ENCODE measurements around the gene TMEM120A. TPM values are rescaled to one million over a fixed set of nuclear protein-coding genes. Genes with fewer than 3 reads are reported as not detected.

The TMEM120A gene
- total RNA-seq, 4 donors from 2014 or later, result 21.3 to 56.7 (median 38.2) TPM

DNA sequence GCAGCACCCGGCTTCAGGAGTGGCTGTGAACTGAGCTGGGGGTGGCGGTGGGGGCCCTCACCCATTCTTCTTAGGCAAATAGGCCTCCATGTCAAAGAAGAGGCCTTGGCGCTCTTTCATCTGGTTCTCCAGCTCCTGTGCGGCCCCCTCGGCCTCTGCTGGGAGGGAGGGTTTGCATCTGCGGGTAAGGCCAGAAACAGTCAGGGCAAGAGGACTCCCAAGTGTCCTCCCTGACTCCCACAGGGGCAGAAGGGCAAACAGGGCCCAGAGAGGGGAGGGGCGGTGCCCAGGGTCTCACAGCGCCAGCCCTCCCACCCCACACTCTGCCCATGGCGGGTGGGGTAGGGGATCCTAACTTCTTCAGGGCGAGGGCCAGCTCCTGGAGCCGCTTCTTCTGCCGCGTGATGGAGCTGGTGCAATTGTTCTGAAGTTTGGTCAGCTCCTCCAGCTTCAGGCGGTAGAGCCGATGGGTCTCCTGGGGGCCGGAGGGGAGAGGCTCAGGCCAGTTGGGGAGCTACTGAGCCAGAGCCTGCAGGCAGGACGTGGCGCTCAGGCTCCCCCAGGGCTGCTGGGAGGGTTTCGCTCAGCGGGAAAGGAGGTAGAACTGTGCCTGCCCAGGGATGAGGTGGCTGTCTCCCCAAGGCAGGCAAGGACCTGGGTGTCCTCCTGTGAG lies 2.2 kb downstream of the TMEM120A start:
- intact Hi-C loops (cut with DNase I; ENCODE audit: low total_unique reads), result loop anchor here (2.0 kb wide), 1 partner anchor 23 kb away; no protein-coding TSS in a partner anchor

DNA sequence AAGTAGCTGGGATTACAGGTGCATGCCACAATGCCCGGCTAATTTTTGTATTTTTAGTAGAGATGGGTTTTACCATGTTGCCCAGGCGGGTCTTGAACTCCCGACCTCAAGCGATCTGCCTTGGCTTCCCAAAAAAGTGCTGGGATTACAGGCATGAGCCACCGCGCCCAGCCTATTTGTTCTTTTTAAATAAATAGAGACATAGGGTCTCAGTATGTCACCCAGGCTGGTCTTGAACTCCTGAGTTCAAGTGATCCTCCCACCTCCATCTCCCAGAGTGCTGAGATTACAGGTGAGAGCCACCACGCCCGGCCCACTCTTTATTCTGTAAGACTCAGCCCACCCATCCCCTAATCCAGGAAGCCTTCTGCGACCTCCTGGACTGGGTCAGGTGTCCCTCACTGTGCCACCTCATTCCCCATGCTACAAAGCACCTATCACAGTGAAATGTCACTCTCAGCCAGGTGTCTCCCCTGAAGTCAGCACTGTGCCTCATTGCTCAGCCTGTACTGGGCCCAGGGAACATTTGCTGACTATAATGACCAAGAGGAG lies 2.8 kb downstream of the TMEM120A start:
- no peak for TF ChIP-seq POLR2A (IDR thresholded peaks at IDR 0.05)
- TF ChIP-seq, protein P1, sequence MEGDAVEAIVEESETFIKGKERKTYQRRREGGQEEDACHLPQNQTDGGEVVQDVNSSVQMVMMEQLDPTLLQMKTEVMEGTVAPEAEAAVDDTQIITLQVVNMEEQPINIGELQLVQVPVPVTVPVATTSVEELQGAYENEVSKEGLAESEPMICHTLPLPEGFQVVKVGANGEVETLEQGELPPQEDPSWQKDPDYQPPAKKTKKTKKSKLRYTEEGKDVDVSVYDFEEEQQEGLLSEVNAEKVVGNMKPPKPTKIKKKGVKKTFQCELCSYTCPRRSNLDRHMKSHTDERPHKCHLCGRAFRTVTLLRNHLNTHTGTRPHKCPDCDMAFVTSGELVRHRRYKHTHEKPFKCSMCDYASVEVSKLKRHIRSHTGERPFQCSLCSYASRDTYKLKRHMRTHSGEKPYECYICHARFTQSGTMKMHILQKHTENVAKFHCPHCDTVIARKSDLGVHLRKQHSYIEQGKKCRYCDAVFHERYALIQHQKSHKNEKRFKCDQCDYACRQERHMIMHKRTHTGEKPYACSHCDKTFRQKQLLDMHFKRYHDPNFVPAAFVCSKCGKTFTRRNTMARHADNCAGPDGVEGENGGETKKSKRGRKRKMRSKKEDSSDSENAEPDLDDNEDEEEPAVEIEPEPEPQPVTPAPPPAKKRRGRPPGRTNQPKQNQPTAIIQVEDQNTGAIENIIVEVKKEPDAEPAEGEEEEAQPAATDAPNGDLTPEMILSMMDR (IDR thresholded peaks at IDR 0.05 in 4 of 5, conservative IDR thresholded peaks at IDR 0.05 in 1 of 5), result no peak
- Histone ChIP-seq H3K27ac (peak overlapping the region; percentile 94 to 99 (median 98)), H3K9me3 (no peaks in the 10 kb centered on the region), H3K4me1 (peaks cover 37 to 50% of the 10 kb centered on the region in 2 donors), H3K27me3 (no peaks in the 10 kb centered on the region), H3K36me3 (peaks cover 0 to 12% of the 10 kb centered on the region in 2 donors), H3K4me3 (no peak overlapping the region)
- intact Hi-C loops (cut with DNase I; ENCODE audit: low total_unique reads) (loop anchor here (2.0 kb wide), 1 partner anchor 23 kb away; no protein-coding TSS in a partner anchor), in situ Hi-C loops (cut with MboI; ENCODE audit: low sequenced_read_pairs in 4 of 4) (loop anchor here in 1 of 4 donors (10.0 kb wide), 1 partner anchor 77 kb away; the partner anchor contains the start of gene POR)
- ATAC-seq (no peak), DNase-seq (no peak)

More for the DNA sequence above, 2.2 kb downstream of the TMEM120A start:
- Histone ChIP-seq H3K27ac (peak overlapping the region; percentile 94 to 99 (median 98)), H3K4me1 (peaks cover 37 to 50% of the 10 kb centered on the region in 2 donors), H3K36me3 (peaks cover 0 to 6% of the 10 kb centered on the region in 2 donors), H3K9me3 (no peaks in the 10 kb centered on the region), H3K27me3 (no peaks in the 10 kb centered on the region), H3K4me3 (no peak overlapping the region)
- TF ChIP-seq, protein P1 (IDR thresholded peaks at IDR 0.05 in 4 of 5, conservative IDR thresholded peaks at IDR 0.05 in 1 of 5), result no peak
- TF ChIP-seq POLR2A (IDR thresholded peaks at IDR 0.05), result no peak
- DNase-seq (peak in 1 of 2 donors; percentile 48), ATAC-seq (no peak)
- in situ Hi-C loops (cut with MboI; ENCODE audit: low sequenced_read_pairs in 4 of 4), result loop anchor here in 1 of 4 donors (10.0 kb wide), 1 partner anchor 77 kb away; the partner anchor contains the start of gene POR

DNA sequence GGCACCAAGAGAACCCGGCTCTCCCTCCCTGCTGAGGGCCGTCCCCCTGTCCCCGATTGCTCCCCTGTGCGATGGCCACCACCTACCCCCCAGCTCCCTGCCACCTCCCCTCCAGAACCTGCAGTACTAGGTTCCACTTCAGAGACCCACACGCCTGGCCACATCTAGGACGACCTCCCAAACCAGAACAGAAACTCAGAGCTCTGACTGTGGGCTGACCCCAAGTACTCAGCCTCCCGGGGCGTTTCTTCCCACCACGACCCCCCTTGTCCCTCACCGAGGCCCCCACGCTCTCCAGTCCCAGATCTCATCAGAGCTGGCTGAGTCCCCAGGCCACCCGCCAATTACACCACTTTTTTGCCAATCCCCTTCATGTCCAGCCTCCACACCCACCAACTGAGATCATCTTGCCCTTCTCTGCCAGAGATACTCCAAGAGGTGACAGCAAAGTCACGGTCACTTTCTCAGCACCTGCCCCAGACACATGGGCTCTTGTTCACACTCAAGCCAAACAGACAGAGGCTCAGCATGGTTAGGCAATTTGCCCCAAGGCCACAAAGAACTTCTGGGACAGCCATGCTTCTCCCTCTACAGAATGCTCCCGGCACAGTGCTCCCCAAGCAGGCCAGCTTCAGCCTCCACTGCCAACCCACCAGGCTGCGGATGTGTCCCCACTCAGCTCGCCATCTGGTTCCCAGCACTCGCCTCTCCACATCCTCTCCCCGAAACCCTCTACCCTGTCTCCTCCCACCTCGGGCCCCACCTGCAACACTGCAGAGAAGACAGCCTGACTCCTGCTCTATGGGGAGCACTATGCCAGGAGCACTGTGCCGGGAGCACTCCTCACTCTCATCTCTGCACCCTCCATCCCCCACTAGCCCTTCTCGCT lies 4.7 kb downstream of the TMEM120A start:
- H3K4me1 ChIP-seq, result peaks cover 29 to 44% of the 10 kb centered on the region in 2 donors
- intact Hi-C loops (cut with DNase I; ENCODE audit: low total_unique reads) (no loop called here), in situ Hi-C loops (cut with MboI; ENCODE audit: low sequenced_read_pairs in 4 of 4) (loop anchor here in 1 of 4 donors (10.0 kb wide), 1 partner anchor 75 kb away; the partner anchor contains the start of gene POR)
- TF ChIP-seq, protein P1 (IDR thresholded peaks at IDR 0.05 in 4 of 5, conservative IDR thresholded peaks at IDR 0.05 in 1 of 5), result no peak
- TF ChIP-seq POLR2A (IDR thresholded peaks at IDR 0.05), result peak in 1 of 2 donors; percentile 36
- DNase-seq (peak; percentile 72 to 88), ATAC-seq (peak; percentile 48 to 53)
- H3K9me3 ChIP-seq, result no peaks in the 10 kb centered on the region
- no peaks in the 10 kb centered on the region for H3K27me3 ChIP-seq
- H3K4me3 ChIP-seq, result peak overlapping the region in 2 of 4 donors; percentile 10 to 19
- H3K36me3 ChIP-seq, result peaks cover 0 to 31% of the 10 kb centered on the region in 2 donors
- H3K27ac ChIP-seq, result peak overlapping the region; percentile 94 to 99 (median 98)

Measured in gastrocnemius medialis (tissue), 4 donors.